WERI-Rb-1 (cell line): Measurements from ENCODE around the gene CLCN7.

Experiments used
- DNase-seq: peaks from one replicate; pipeline ENCODE4 v3.0.0-alpha.2; 2020
- H3K27ac ChIP-seq: fragments of 250-450 bp; sonication (Bioruptor Pico); 2 replicates; pipeline ENCODE4 v1.5.1; 2020; ENCODE audit warnings: mild to moderate bottlenecking, moderate library complexity
- H3K27me3 ChIP-seq: fragments of 250-450 bp; sonication (Bioruptor Pico); 2 replicates; pipeline ENCODE4 v1.5.1; 2021; ENCODE audit warnings: mild to moderate bottlenecking, low read depth, moderate library complexity; ENCODE audit not compliant: insufficient read depth, severe bottlenecking
- H3K36me3 ChIP-seq: fragments of 250-450 bp; sonication (Bioruptor Pico); 2 replicates; pipeline ENCODE4 v1.5.1; 2020; ENCODE audit warnings: mild to moderate bottlenecking, moderate library complexity
- H3K4me3 ChIP-seq: 2 replicates; pipeline ENCODE4 v1.5.1; 2011; ENCODE audit warnings: low read depth, mild to moderate bottlenecking, control low read depth, low read length
- H3K9me3 ChIP-seq: fragments of 250-450 bp; sonication (Bioruptor Pico); 2 replicates; pipeline ENCODE4 v1.5.1; 2021; ENCODE audit warnings: mild to moderate bottlenecking, moderate library complexity; ENCODE audit not compliant: severe bottlenecking
- CTCF ChIP-seq: IDR thresholded peaks from 2 replicates; pipeline ENCODE4 v1.5.1; 2011; ENCODE audit warnings: low read depth, mild to moderate bottlenecking, control low read depth, inconsistent platforms, low read length

Gene CLCN7

GRCh38 chr16:1474796-1475551 is at the start of gene CLCN7:
Gene CLCN7 (minus strand): TSS chr16:1475028. CDS start chr16:1474974, 54 bp downstream.
- Histone ChIP-seq H3K9me3 (no peaks in the 10 kb centered on the region), H3K27ac (peak within 1 kb of the TSS; percentile 99), H3K27me3 (no peaks in the 10 kb centered on the region), H3K36me3 (peaks cover 3% of the 10 kb centered on the region), H3K4me3 (peak within 1 kb of the TSS; percentile 88)
- no peak for TF ChIP-seq CTCF
- DNase-seq, result peak; percentile 89

GRCh38 chr16:1524366-1524765 is 49.5 kb upstream of the CLCN7 start:
- H3K9me3 ChIP-seq, result no peaks in the 10 kb centered on the region
- no peak for TF ChIP-seq CTCF
- H3K27ac ChIP-seq, result no peak overlapping the region
- H3K36me3 ChIP-seq, result peaks cover 8% of the 10 kb centered on the region
- DNase-seq, result no peak
- no peaks in the 10 kb centered on the region for H3K27me3 ChIP-seq
- H3K4me3 ChIP-seq, result no peak overlapping the region

- H3K27ac ChIP-seq, result no peak overlapping the region
- H3K36me3 ChIP-seq, result peaks cover 8% of the 10 kb centered on the region
- no peak overlapping the region for H3K4me3 ChIP-seq
- H3K9me3 ChIP-seq, result no peaks in the 10 kb centered on the region
- no peaks in the 10 kb centered on the region for H3K27me3 ChIP-seq
- no peak for DNase-seq
- no peak for TF ChIP-seq CTCF
Observed at GRCh38 chr16:1523581-1524245, 48.9 kb upstream of the CLCN7 start.

- Histone ChIP-seq H3K27me3 (no peaks in the 10 kb centered on the region), H3K36me3 (peaks cover 11% of the 10 kb centered on the region), H3K9me3 (no peaks in the 10 kb centered on the region), H3K27ac (no peak overlapping the region), H3K4me3 (no peak overlapping the region)
- DNase-seq, result no peak
- TF ChIP-seq CTCF, result no peak
Observed at GRCh38 chr16:1520461-1520860, 45.6 kb upstream of the CLCN7 start.

GRCh38 chr16:1519831-1520230 is 45.0 kb upstream of the CLCN7 start:
- no peak overlapping the region for H3K27ac ChIP-seq
- peaks cover 3% of the 10 kb centered on the region for H3K9me3 ChIP-seq
- TF ChIP-seq CTCF, result no peak
- no peak for DNase-seq
- no peaks in the 10 kb centered on the region for H3K27me3 ChIP-seq
- H3K36me3 ChIP-seq, result peaks cover 12% of the 10 kb centered on the region
- no peak overlapping the region for H3K4me3 ChIP-seq
